Peyer's patch (tissue), 4 donors: ENCODE data around the gene PWWP2B.

Source experiments
- POLR2A ChIP-seq, 2 donors: fragments of 450-650 bp; IDR thresholded peaks; one replicate each; pipeline ENCODE4 v1.5.1; 2017; ENCODE audit warnings: antibody characterized with exemption in 2 of 2, mild to moderate bottlenecking in 2 of 2, moderate library complexity in 2 of 2
- TF ChIP-seq, protein P1 (sequence below), 6 experiments: fragments of 450-650 bp in 4 of 6; fragments of 200-600 bp in 2 of 6; sonication (generic) in 1 of 6; IDR thresholded peaks; one replicate each; pipeline ENCODE4 v1.5.1; 2017 to 2019; ENCODE audit warnings: antibody characterized with exemption in 6 of 6, mild to moderate bottlenecking in 3 of 6, moderate library complexity in 1 of 6

DNA sequence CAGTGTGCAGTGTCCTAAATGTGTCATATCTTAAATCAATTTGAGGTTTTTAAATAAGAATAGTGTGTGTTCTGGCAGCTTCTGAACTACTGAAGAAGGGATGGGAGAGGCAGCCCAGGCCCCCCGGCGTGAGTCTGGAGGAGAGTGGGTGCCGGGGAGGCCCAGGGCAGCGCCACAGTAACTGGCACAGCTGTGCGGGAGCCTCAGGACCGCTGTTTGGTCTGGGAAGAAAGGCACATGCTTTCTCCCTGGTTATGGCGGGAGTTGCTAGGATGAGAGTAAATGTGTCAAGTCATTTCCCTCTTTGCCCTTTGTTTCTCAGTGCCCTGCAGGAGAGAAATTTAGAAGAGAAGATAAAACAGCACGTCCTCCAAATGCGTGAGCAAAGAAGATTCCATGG is 31.9 kb upstream of the PWWP2B start:
- TF ChIP-seq POLR2A (IDR thresholded peaks at IDR 0.05) = no peak
- TF ChIP-seq, protein P1, sequence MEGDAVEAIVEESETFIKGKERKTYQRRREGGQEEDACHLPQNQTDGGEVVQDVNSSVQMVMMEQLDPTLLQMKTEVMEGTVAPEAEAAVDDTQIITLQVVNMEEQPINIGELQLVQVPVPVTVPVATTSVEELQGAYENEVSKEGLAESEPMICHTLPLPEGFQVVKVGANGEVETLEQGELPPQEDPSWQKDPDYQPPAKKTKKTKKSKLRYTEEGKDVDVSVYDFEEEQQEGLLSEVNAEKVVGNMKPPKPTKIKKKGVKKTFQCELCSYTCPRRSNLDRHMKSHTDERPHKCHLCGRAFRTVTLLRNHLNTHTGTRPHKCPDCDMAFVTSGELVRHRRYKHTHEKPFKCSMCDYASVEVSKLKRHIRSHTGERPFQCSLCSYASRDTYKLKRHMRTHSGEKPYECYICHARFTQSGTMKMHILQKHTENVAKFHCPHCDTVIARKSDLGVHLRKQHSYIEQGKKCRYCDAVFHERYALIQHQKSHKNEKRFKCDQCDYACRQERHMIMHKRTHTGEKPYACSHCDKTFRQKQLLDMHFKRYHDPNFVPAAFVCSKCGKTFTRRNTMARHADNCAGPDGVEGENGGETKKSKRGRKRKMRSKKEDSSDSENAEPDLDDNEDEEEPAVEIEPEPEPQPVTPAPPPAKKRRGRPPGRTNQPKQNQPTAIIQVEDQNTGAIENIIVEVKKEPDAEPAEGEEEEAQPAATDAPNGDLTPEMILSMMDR (IDR thresholded peaks at IDR 0.05) = no peak
